NCI-H1436 (cell line): ENCODE data around the gene NT5C3B.
"Not testable (repeated sequence)": the region's sequence is repeated elsewhere in the genome, so short reads cannot be mapped to it uniquely, and the experiment has no call there.

Source experiments
- DNase-seq: peaks from one replicate; lab custom pipeline; 2025; lab: John Stamatoyannopoulos, UW

The NT5C3B gene

GRCh38 chr17:41835800-41836549, at the start of gene NT5C3B:
Gene NT5C3B (minus strand): TSS chr17:41836232. CDS start chr17:41836193, 39 bp downstream.
- DNase-seq: peak; percentile 30

GRCh38 chr17:41885733-41886132, 49.7 kb upstream of the NT5C3B start:
- no peak for DNase-seq

GRCh38 chr17:41882756-41883155, 46.7 kb upstream of the NT5C3B start:
- DNase-seq: no peak

- DNase-seq: no peak
Observed at GRCh38 chr17:41880130-41880529, 44.1 kb upstream of the NT5C3B start.

GRCh38 chr17:41874293-41874670, 38.2 kb upstream of the NT5C3B start:
- not testable (repeated sequence) for DNase-seq

GRCh38 chr17:41873559-41874292, 37.7 kb upstream of the NT5C3B start:
- no peak for DNase-seq

GRCh38 chr17:41871789-41872188, 35.8 kb upstream of the NT5C3B start:
- DNase-seq: no peak

- DNase-seq: no peak
Observed at GRCh38 chr17:41870627-41871026, 34.6 kb upstream of the NT5C3B start.

GRCh38 chr17:41870097-41870496, 34.1 kb upstream of the NT5C3B start:
- no peak for DNase-seq

- no peak for DNase-seq
Observed at GRCh38 chr17:41869426-41869825, 33.4 kb upstream of the NT5C3B start.

GRCh38 chr17:41868568-41868967, 32.5 kb upstream of the NT5C3B start:
- no peak for DNase-seq

- no peak for DNase-seq
Observed at GRCh38 chr17:41865596-41865893, 29.5 kb upstream of the NT5C3B start.

- peak; percentile 88 for DNase-seq
Observed at GRCh38 chr17:41864836-41865595, 29.0 kb upstream of the NT5C3B start, which contains the start of gene KLHL11. Gene KLHL11 (minus strand): TSS chr17:41865423. CDS start chr17:41865370, 53 bp downstream.

- no peak for DNase-seq
Observed at GRCh38 chr17:41864498-41864835, 28.4 kb upstream of the NT5C3B start.

- DNase-seq: no peak
Observed at GRCh38 chr17:41863074-41863848, 27.2 kb upstream of the NT5C3B start.

GRCh38 chr17:41860254-41860931, 24.4 kb upstream of the NT5C3B start:
- no peak for DNase-seq

- not testable (repeated sequence) for DNase-seq
Observed at GRCh38 chr17:41851382-41851781, 15.3 kb upstream of the NT5C3B start.

GRCh38 chr17:41849251-41849990, 13.4 kb upstream of the NT5C3B start:
- no peak for DNase-seq

- DNase-seq: no peak
Observed at GRCh38 chr17:41848788-41849187, 12.8 kb upstream of the NT5C3B start.

- DNase-seq: no peak
Observed at GRCh38 chr17:41844971-41845370, 8.9 kb upstream of the NT5C3B start.

GRCh38 chr17:41840781-41841180, 4.7 kb upstream of the NT5C3B start:
- DNase-seq: not testable (repeated sequence)
